ENCODE results near the gene PLEKHO2.

The PLEKHO2 gene

GRCh38 chr15:64858021-64858575 lies 16.4 kb downstream of the PLEKHO2 start:
- DNase-seq: no peak

GRCh38 chr15:64859226-64859625 lies 17.5 kb downstream of the PLEKHO2 start:
- no peak for DNase-seq

- DNase-seq: no peak
These were observed 19.6 kb downstream of the PLEKHO2 start for GRCh38 chr15:64861331-64861730.

GRCh38 chr15:64861960-64862359 lies 20.2 kb downstream of the PLEKHO2 start:
- no peak for DNase-seq

GRCh38 chr15:64862408-64862807 lies 20.7 kb downstream of the PLEKHO2 start:
- DNase-seq: no peak

- DNase-seq: no peak
These were observed 22.4 kb downstream of the PLEKHO2 start for GRCh38 chr15:64864068-64864467.

- no peak for DNase-seq
These were observed 23.6 kb downstream of the PLEKHO2 start for GRCh38 chr15:64865126-64865997.

- no peak for DNase-seq
These were observed 24.3 kb downstream of the PLEKHO2 start for GRCh38 chr15:64865998-64866520.

- no peak for DNase-seq
These were observed 27.8 kb downstream of the PLEKHO2 start for GRCh38 chr15:64869501-64869900.

- DNase-seq: no peak
These were observed 28.6 kb downstream of the PLEKHO2 start for GRCh38 chr15:64870353-64870752.

- no peak for DNase-seq
These were observed 34.0 kb downstream of the PLEKHO2 start for GRCh38 chr15:64875641-64876223.

GRCh38 chr15:64877435-64877834 lies 35.7 kb downstream of the PLEKHO2 start:
- DNase-seq: no peak

- no peak for DNase-seq
These were observed 37.0 kb downstream of the PLEKHO2 start for GRCh38 chr15:64878705-64879104.

GRCh38 chr15:64883100-64883581 lies 41.4 kb downstream of the PLEKHO2 start:
- no peak for DNase-seq

- DNase-seq: peak; percentile 25 to 69
These were observed 42.3 kb downstream of the PLEKHO2 start for GRCh38 chr15:64883997-64884511.

GRCh38 chr15:64884679-64885078 lies 43.0 kb downstream of the PLEKHO2 start:
- DNase-seq: no peak

GRCh38 chr15:64888336-64888735 lies 46.6 kb downstream of the PLEKHO2 start:
- no peak for DNase-seq

GRCh38 chr15:64891561-64891960 lies 49.8 kb downstream of the PLEKHO2 start:
- DNase-seq: no peak

- DNase-seq: no peak
These were observed 51.2 kb downstream of the PLEKHO2 start for GRCh38 chr15:64892847-64893403.

- no peak for DNase-seq
These were observed 52.0 kb downstream of the PLEKHO2 start for GRCh38 chr15:64893481-64894394.

- DNase-seq: no peak
These were observed 52.8 kb downstream of the PLEKHO2 start for GRCh38 chr15:64894395-64895056.
